HG02840 (cell line): ENCODE measurements around the gene PRRX1.

Experiments
- ATAC-seq: cut with Tn5 transposase; IDR thresholded peaks from one replicate; pipeline ENCODE4 v1.9.1; 2021; ENCODE audit warnings: mild to moderate bottlenecking, moderate library complexity, moderate number of reproducible peaks; ENCODE audit not compliant: unreplicated experiment, low FRiP score

PRRX1 gene

DNA sequence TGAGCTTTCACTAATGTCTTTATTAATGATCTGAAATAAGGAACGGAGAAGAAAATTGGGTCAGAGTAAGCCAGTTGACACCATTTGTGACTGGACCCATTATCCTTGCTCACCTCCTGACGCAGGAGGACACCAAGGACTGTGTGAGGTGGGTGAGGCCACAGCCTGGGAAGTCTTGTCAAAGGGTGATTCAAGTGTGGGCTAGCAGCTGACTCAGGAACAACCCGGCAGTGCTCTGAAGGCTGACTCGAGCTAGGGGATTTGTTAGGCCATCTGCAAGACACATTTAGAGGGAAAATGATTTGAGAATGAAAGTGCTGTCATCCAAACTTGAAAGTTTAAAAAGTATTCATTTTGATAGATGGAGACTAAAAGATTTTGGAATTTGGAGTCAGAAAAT is 21.2 kb downstream of the PRRX1 start:
- no peak for ATAC-seq

DNA sequence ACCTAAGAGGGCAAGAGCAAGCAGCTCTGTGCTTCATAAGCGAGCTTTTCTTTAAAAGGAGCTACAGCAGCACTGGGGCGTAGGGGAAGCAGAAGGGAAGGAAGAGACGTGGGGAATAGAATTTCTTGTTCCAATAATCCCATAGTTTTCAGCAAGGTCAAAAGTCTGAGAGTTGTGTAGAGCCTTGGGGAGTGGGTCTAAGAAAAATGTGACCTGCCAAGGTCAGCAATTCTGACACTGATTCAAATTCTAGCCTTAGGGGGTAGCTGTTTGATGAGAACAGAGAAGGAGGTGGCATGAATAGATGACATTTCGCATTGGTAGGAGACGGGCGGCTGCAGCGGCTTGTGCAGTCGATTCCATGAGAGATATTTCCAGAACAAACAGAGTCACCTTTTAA is 22.4 kb downstream of the PRRX1 start:
- no peak for ATAC-seq

DNA sequence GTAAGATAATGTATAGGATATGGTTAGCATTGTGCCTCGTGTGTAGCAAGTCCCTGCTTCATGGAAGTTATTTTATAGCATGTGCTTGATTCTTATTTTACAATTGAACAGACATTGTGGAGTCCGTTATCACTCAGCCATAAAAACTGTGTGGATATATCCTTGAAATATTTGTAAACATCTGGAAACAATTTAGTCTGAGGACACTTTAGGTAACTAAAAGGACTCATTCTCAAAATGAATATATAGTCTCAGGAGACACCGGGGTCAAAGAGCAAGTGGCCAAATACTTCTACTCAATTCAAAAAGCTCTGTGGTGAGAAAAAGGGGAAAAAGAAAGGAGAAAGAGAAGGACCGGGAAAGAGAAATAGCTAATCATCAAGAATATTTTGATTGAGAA is 23.7 kb downstream of the PRRX1 start:
- ATAC-seq = no peak

DNA sequence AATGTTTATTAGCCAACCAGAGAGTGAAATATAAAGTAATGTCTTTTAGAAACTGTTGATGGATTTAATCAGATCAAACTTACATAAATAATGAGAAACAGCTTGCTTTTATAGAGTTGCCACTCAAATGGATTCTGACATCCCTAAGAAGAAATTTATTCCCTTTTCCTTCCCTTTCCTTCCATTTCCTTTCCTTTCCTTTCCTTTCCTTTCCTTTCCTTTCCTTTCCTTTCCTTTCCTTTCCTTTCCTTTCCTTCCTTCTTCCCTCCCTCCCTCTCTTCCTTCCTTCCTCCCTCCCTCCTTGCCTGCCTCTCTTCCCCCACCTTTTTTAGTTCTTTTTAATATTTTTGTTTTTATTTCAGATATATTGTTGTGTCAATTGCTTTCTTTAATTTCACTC is 27.3 kb downstream of the PRRX1 start:
- no peak for ATAC-seq

DNA sequence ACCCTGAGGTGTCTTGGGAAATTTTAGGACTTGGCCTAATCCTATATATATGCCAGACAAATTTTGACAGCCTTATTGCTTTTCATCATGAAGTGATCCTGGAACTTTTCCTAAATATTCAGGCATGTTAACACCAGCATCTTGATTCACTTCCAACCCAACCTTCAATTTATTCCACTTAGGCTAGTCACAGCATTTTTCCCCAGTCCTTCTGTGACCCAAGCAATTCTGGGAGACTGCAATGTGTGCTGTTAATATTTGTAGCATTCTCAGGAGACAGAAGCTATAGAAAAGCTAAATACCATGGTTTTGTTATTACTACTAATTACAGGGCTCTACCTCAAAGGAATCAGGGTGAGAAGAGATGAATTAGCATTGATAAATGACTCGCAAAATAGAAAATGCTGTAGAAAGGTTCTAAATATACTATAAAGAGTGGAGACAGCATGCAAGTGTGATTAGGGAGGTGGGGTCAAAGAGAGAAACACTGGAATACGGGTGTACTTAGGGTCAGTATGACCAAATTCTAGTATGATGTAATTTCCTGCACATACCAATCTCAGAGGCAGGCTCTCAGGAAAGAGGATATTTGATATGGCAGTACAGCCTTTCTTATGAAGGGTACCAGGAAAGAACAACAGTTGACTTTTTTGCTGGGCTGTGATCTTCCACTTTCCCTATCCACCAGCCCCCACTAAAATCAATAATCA is 29.1 kb downstream of the PRRX1 start:
- ATAC-seq = no peak

DNA sequence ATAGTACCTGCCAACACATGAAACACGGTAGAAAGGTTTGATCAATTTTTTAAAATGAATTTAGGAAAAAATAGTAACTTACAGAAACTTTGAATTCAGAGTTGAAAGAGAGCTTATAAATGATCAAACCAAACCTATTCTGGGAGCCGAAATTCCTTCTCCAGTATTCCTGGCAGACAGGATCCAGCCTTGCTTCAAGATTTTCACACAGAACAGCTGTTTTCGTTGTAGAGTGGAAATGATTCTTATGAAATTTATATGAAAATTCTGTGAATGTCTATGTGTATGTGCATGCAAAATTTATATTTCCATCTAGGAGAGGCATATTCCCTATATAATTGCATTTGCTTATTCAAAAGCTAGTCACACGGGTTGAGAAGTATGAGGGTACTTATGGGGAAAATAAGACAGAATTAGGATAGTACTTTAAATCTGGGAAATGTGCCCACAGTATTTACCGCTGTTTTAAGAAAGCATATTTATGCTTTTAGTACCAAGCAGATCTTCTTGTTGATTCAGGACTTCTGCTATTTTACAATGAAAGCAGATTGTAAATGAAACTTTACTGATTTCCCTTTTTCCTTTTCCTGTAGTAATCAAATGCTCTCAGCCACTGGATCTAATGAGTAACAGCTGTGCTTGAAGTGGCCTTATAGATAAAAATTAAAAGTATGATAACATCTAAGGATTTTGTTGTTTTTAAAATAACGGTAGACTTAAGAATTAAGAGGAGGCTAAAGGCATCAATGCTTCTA is 30.4 kb downstream of the PRRX1 start:
- ATAC-seq = no peak

DNA sequence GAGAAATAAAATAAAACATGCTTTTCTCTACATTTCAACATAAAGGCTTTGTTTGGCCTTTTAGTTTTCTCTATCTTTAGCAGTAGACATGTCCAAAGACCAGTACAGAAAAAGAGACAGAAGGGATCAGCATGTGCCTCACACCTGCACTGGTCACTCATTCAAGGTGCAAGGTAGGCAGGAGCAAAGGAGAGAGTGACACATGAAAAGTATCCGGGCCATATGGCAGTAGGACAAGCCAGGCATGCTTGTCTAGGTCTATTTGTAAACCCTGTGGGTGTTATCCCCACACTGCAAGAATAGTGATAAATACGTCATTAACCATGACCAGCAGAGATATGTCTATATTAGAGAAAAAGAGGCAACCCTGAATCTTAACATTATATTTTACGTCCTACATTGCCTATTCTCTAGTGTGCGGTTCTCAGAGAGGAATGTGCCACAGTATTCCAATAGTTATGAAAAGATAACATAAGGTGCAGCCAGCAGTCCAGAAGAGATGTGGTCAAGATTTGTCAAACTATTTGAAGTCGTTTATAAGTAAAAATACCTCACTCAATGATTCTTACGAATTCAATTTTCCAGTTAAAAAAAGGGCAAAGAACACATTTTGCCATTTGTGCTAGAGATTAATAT is 32.1 kb downstream of the PRRX1 start:
- no peak for ATAC-seq

DNA sequence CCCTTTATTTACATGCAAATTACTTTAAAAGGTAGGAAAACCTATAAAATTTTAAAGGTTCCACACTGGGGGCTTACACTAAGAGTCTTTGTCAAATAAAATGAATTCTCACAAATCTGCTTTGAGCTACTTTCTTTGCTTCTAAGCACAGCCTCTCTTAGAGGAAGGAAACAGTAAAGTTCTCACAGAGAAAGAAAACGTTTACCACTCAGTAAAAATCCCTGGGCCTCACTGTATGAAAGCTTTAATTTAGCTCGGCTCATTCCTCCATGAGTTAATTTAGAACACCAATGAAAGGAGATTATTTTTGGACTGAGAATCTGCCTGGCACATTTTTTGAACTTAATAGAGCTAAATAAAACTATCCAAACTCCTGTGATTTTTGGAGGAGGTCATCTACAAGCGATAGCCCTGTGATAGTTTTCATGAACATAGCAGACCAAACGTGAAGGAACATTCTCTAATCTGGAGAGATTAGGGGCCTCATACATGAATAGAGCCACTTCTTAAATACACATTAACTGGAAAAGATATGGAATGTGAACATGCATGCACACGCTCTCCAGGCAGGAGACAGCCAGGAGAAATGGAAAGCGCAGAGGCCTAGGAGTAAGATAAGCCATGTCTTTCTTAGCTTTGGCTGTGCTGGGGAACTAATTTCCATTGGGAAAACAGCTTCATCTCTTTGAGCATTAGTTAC is 32.8 kb downstream of the PRRX1 start:
- ATAC-seq = no peak

DNA sequence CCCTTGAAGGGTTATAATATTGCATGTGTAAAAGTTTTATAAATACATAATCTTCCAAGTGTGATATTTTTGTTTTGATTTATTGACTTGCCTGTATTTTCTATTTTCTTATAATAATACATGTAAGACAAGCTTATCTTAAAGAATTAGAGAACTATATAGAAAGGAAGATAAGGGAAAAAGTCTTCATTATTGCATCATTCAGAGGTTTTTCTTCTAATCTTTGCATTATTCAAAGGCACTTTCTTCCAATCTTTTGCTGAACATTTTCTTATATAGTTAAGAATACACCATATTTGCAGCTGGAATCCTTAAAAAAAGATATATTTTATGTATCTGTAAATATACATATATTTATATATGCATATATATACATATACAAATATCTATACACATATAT is 33.4 kb downstream of the PRRX1 start:
- ATAC-seq = no peak

DNA sequence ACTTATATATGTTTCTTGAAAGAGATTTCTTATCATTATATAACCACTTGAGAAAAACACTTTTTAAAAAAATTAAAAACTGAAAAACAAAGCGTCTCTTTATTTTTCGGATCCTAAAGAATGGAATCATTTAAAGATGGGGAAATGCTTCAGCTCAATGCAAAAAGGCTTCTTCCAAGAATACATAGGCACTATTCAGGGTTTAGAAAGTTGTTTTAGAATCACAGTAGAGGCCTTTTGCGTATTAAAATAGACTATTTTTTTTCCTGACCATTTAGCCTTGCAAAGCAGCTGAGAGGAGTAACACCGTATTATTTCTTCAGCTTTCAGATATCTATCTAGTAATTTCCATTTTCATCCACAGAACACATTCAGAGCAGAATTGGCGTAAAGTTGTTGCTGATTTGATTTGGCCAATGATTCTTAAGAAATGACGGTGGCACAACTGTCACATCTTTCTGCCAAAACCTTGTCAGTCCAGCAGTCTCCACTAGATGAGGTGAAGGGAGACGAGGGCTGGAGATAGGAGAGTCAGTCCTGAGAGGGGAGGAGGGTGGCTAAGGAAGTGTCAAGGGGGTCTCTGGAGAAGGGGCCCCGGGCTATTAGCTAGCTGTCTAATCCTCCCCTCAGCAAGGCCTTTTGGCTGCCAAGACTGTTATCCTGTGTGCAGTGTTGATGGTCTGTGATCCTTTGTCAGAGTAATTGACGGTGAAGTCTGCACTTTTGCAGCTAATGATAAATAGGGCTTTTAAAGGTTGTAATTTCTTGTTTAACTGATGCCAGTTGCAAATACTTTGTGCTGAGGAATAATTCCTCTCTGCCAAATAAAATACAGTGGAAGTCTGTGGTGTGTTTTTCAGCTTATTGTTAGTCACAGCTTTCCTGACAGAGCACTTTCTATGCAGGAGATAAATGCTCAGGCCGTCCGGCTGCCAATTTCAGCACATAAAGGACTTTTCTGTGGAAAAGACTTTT is 34.7 kb downstream of the PRRX1 start:
- no peak for ATAC-seq

DNA sequence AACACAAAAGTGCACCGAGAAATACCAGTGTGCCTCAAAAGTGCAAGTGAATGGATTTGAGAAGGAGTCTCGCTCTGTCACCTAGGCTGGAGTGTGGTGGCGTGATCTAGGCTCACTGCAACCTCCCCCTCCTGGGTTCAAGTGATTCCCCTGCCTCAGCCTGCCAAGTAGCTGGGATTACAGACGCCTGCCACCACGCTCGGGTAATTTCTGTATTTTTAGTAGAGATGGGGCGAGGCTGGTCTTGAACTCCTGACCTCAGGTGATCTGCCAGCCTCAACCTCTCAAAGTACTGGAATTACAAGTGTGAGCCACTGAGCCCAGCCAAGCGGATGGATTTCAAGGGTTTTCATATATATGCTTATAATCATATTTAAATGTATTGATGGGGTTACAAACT is 35.8 kb downstream of the PRRX1 start:
- no peak for ATAC-seq

DNA sequence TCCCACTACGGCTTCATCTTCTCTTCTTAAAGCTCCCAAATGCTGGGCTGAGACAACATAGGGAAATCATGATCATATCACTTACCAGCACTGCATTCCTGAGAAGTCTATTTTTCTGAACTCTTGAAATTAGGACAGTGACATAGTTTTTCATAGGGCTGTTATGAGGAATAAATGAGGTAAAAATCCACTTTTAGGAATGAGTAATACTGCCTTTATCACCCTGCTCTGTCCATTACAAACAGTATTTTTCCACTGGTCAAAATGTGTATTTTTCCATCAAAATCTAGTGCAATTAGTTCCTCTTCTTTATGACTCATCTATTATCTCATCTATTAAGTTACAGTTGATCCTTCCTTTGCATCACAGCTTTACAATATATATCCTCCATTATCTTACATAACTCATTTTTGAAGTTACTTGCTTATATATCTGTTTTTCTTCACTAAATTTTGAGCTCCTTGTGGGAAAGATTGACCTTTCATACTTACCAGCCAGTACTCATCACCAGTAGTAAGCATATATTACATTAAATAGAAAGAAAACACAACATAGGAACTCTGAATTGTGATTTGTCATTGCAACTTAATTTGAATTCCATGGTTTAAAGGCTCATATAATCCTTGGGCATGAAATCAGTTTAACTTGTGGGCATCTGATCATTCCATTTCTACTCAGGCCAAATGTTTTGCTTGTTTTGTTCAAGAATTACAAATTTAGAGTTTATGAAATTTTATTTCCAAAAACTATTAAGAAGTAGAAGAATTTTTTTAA is 37.1 kb downstream of the PRRX1 start:
- no peak for ATAC-seq

DNA sequence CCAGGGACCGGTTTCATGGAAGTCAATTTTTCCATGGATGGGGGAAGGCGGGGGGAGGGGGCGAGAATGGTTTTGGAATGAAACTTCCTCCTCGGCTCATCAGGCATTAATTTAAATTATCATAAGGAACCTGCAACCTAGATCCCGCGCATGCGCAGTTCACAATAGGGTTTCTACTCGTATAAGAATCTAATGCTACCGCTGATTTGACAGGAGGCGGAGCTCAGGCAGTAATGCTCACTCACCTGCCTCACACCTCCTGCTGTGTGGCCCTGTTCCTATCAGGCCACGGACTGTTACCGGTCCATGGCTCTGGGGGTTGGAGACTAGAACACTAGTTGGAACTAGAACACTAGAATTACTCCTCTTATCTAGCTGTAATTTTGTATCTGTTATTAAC is 38.0 kb downstream of the PRRX1 start:
- no peak for ATAC-seq

DNA sequence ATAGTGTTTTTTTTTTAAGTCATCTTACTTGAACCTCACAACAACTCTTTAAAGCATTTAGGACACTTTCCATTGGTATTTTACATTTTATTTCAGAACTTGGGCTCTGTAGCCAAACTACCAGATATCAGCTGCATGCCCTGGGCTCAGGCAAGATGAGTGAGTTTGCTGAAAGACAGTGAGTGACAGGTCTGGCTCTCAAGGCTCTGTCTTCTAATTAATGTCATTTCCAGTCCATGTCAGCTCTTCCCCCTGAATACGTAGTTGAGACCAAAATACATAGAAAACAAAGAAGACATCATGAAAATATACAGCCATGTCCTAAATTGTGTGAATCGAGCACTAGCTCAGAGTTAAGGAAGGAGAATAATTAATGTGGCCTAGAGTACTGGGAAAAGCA is 39.7 kb downstream of the PRRX1 start:
- ATAC-seq = no peak

DNA sequence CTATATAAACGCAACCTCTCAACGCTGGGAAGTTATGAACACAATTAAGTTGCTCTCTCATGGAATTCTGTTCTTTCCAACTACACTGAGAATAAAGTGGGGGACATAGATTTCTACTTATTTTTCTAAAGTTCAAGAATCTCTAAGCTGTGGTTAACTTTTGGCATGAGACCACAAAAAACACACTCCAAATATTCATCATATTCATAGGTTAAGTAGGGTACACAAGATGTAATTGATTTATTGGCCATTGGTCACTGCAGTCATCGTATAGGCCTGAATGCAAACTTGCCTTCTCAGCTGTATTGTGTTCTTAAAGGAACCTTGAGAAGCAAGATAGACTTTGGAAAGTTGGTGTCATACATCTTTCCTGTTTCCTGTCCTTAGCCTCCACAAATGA is 40.3 kb downstream of the PRRX1 start:
- ATAC-seq = no peak

DNA sequence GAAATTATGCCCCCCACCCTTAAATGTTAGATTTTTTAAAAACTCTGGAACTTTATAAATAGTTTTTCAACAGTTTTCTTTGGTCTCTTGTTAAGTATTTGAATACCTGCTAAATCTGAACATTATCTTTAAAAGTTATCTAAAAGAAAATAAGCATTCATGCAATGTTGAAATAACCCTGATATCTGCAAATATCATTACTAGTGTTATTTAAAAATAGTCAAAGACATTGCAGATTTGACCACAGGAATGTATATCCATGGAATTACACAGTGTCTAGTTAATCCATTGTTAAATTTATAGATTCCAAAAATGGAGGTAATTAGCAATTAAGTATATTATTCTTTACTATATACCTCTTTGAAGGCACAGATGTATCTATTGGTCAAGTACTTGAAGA is 42.0 kb downstream of the PRRX1 start:
- ATAC-seq = no peak

DNA sequence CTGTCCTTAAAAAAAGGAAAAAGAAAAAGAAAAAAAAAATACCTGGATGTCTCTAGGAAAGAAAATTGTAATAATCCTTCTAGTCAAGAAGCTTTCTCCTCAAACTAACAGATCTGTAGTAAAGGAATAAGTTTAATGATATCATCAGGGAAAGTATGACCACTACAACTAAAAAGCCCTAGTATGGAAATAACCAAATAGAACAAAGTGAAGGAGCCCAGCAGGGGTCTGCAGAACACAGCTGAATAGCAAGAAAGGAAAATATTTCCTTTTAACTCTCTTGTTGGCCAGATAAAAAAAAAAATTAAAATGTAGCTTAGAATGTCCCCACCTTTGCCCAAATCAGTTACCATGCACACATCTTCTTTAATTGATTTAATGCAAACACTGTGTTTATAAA is 43.2 kb downstream of the PRRX1 start:
- ATAC-seq = no peak

DNA sequence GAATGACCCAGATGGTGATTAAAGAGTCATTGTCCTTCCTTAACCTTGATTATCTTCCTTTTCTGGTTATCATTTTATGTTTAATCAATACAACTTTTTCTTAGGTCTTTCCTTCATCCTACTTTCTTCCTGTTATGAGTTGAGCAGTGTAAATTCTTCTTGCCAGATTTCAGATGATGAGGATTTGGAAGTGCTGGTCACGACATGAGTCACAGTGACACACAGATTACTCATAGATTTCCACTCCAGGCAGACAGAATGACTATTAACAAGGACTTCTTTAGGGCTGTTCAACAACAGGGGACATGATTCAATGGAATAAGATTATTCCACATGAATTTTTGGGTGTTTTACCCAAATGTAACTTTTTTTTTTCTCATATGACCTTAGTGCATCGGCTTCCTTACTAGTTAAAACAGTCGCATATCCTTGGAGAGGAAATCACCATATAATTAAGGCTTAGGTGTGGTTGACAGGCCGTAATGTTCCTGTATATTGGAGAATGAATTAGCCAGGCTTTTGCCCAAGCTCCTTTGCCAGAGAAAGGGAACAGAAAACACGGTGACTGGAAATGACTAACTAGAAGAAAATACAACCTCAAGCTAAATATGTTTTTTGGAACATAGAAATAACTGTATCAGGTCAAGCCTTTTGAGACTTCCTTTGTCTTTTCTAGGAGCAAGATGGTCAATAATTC is 44.2 kb downstream of the PRRX1 start:
- ATAC-seq = no peak

DNA sequence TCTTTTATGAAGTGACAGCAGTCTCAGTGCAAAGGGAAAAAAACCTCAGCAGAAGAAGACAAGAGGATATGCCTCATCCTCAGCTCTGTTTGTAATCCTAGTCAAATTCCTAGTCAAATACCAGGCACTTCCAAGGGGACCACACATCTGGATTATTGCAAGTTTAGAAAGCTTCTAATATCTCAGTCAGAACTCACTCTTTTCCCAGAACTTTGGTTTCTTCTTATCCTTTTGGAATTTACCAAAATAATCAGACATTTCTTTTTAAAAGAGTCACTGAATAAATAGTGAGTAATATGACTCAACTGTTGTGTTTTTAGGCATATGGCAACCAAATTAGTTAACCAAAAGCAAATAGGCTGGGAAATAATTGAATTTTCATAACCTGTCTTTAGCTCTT is 47.8 kb downstream of the PRRX1 start:
- ATAC-seq = no peak
